Stimulated activated CD8-positive, alpha-beta memory T cell treated with anti-CD3 and anti-CD28 coated beads, Interleukin-15, amount 100 ng/mL, for 24 hours (primary cell): ENCODE results near the gene SEMA3A.
"Not testable (repeated sequence)": the region's sequence is repeated elsewhere in the genome, so short reads cannot be mapped to it uniquely, and the experiment has no call there.

ENCODE experiments used
- DNase-seq: peaks from one replicate; pipeline ENCODE4 v3.0.0-alpha.2; 2020; ENCODE audit warnings: low read depth

The SEMA3A gene

GRCh38 chr7:84194484-84195271 is at the start of gene SEMA3A:
Gene SEMA3A, minus strand, starts transcription at chr7:84194789. Its CDS starts 203 bp downstream, at chr7:84194586.
- no peak for DNase-seq

DNA sequence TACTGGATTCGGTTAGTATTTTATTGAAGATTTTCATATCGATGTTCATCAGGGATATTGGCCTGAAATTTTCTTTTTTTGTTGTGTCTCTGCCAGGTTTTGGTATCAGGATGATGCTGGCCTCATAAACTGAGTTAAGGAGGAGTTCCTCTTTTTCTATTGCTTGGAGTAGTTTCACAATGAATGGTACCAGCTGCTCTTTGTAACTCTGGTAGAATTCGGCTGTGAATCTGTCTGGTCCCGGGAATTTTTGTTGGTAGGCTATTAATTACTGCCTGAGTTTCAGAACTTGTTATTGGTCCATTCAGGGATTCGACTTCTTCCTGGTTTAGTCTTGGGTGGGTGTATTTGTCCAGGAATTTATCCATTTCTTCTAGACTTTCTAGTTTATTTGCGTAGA is 48.4 kb upstream of the SEMA3A start:
- DNase-seq, result not testable (repeated sequence)

DNA sequence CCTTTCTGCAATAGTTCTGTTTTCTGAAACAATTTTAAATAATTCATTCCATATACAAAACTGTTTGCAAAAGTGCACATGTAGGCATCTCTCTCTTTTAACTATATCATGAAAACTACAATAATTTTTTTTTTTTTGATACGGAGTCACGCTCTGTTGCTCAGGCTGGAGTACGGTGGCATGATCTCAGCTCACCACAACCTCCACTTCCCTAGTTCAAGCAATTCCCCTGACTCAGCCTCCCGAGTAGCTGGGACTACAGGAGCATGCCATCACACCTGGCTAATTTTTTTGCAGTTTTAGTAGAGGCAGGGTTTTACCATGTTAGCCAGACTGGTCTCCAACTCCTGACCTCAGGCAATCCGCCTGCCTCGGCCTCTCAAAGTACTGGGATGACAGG is 44.0 kb upstream of the SEMA3A start:
- DNase-seq, result no peak

- no peak for DNase-seq
Observed at GRCh38 chr7:84237533-84238173, 43.1 kb upstream of the SEMA3A start.

DNA sequence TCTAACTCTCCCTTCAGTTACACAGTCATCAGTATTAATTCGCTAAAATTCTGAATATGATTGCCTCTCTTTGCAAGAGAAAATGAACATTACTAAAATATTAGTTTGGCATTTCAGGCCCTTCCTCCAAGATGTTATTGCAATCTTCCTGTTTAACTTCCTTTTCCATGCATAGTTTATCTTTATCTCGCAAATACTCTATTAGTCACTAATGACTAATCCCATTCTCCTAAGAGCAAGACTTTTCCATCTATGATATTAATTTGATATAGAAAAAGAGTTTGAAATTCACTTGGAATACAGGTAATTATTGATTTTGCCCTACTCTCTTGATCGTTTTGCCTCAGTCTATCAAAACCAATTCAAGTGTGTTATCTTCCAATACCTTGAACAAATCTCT is 41.8 kb upstream of the SEMA3A start:
- no peak for DNase-seq

DNA sequence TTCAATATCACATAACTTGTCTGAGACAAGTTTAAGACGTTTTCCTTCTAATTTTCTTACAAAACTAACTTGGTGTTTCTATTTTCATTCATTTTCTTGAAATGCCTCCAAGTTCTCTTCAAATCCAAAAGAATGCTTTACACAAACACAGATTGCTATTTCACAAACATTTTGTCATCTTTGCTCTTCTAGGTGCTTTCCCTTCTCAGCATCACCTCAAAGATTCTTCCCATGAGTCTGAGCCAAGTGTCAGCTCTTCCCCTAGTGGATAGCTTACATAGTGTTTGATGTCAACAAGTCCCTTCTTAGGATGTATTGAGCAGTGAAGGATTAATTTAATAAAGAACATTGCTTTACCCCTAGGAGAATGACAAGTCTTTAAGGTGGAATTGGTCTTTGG is 38.1 kb upstream of the SEMA3A start:
- DNase-seq, result no peak

GRCh38 chr7:84231157-84231556 is 36.6 kb upstream of the SEMA3A start:
- no peak for DNase-seq

GRCh38 chr7:84230491-84230890 is 35.9 kb upstream of the SEMA3A start:
- no peak for DNase-seq

DNA sequence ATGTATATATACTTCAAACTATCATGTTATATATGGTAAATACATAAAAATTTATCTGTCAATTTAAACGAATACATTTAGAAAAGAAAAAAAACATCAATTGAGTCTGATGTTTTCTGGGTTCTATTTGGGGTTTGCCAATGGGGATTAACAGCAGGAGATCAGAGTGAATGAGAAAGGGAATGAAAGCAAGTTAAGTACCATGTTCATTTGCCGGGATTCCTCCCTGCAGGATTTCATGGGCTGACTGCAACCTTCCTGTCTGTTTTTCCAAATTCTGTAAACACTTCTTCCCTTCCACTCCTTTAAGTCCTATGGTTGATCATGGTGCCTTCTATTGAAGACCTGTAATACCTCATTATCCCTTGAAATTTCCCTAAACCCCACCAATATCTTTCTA is 33.9 kb upstream of the SEMA3A start:
- DNase-seq, result no peak

DNA sequence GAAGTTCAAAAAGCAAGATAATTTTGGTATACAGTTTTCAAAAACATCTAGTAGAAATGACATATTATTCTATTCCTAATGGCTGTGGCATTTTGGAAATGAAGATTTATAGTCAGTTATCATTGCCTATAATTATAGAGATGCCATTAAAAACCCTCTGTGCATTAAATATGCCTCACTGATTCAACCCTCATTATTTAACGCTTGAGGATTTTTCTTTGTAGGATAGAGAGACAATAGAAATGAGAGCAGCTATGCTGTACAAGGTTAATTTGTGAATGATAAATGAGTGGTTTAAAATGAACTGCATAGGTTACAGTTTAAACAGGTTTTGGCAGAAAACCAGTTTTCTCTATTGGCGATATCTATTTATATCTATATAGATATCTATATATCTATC is 32.2 kb upstream of the SEMA3A start:
- DNase-seq, result no peak

- no peak for DNase-seq
Observed at GRCh38 chr7:84224505-84224904, 29.9 kb upstream of the SEMA3A start.

GRCh38 chr7:84219310-84219709 is 24.7 kb upstream of the SEMA3A start:
- DNase-seq, result no peak

GRCh38 chr7:84218681-84219080 is 24.1 kb upstream of the SEMA3A start:
- no peak for DNase-seq

DNA sequence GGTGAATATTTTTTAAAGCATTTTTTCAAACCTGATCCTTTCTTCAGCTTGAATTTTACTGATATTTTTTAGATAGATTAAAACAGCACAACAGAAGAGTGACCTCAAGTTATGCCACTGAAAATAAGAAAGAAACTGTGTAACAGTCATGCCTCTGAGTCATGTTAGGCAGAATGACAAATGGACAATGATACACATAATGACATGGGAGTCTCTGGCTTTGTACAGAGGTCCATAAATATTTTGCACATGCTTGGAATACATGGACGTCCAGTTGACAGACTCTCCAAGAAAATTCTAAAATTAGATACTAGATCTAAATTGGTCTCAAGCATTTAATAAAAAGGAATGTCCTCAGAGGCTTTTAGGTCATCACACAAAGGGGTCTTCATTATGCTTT is 21.9 kb upstream of the SEMA3A start:
- DNase-seq, result no peak

DNA sequence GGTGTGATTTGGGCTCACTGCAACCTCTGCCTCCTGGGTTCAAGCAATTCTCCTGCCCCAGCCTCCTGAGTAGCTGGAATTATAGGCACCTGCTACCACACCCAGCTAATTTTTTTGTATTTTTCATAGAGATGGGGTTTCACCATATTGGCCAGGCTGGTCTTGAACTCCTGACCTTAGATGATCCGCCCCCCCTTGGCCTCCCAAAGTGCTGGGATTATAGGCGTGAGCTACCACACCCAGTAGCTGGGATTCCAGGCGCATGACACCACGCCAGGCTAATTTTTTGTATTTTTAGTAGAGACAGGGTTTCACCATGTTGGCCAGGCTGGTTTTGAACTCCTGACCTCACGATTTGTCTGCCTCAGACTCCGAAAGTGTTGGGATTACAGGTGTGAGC is 20.2 kb upstream of the SEMA3A start:
- not testable (repeated sequence) for DNase-seq

- no peak for DNase-seq
Observed at GRCh38 chr7:84210301-84210700, 15.7 kb upstream of the SEMA3A start.

GRCh38 chr7:84209006-84209405 is 14.4 kb upstream of the SEMA3A start:
- DNase-seq, result no peak

DNA sequence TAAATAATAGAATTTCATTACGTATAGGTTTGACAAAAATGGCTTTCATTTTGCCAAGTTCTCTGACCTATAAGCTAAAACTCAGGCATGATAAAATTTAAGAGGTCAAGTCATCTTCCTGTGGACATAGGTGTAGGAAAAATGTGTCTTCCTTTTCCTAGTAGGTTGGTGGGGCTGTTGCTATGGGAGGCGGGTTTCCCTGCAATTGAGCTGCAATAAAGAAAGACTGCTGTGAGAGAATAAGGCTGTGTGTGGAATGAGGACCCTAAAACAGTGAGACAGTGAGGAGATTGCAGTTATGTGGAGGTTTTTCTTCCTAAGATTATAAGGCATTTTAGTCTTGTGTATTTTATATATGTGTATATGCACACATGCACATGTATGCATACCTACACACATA is 13.0 kb upstream of the SEMA3A start:
- no peak for DNase-seq

GRCh38 chr7:84207025-84207424 is 12.4 kb upstream of the SEMA3A start:
- DNase-seq, result no peak

DNA sequence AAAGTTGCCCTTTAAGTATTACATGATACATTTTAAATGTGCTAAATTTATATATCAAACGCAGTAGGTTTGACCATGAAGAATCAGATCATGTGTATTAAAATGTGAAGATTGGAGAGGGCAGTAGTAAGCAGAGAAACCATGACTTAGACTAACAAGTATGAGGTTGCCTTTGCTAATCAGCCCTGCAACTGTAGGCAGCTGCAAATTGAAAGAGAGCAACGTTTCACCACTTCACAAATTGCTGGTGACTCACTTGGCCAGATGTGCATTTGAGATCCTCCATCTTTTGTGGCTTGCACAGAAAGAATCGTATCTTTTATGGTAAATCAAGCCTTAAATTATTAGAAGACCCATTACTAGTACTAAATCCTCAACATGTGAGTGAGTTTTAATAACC is 10.1 kb upstream of the SEMA3A start:
- no peak for DNase-seq

DNA sequence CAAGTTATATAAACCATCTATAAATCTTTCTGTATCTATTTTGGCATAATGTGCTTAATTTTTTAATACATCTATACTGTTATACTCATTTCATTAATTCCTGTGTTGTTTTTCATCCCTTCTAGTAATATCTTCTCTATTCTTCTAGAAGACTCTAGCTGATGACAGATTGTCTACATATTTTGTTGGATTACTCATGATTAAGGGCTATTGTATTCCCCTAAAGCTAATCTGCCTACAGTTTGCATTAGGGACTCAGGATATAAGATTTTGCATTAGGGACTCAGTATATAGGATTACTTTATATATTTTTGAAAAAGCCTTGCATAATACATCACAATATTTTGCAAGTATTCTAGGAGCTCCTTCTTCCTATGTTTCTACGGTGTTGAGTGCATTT is 8.3 kb upstream of the SEMA3A start:
- DNase-seq, result no peak

GRCh38 chr7:84200859-84201258 is 6.3 kb upstream of the SEMA3A start:
- no peak for DNase-seq

- no peak for DNase-seq
Observed at GRCh38 chr7:84199216-84199615, 4.6 kb upstream of the SEMA3A start.

GRCh38 chr7:84196084-84196503 is 1.5 kb upstream of the SEMA3A start:
- no peak for DNase-seq
